Esophagus muscularis mucosa (tissue), 4 donors: ENCODE results near the gene C1orf52.

Experiments
- EP300 ChIP-seq: sonication (generic); formaldehyde crosslinking; IDR thresholded peaks from one replicate; pipeline ENCODE4 v1.6.1; 2017; ENCODE audit warnings: antibody characterized with exemption
- POLR2A ChIP-seq: fragments of 450-650 bp; IDR thresholded peaks from one replicate; pipeline ENCODE4 v1.6.1; 2017; ENCODE audit warnings: antibody characterized with exemption, moderate library complexity, mild to moderate bottlenecking, low read depth
- POLR2AphosphoS5 ChIP-seq, 2 donors: sonication (generic); formaldehyde crosslinking; IDR thresholded peaks; one replicate each; pipeline ENCODE4 v1.6.1; 2017; ENCODE audit warnings: antibody characterized with exemption in 2 of 2
- TF ChIP-seq, protein P1 (sequence below), 3 experiments: fragments of 200-600 bp in 2 of 3; fragments of 450-650 bp in 1 of 3; sonication (generic) in 2 of 3; IDR thresholded peaks; one replicate each; pipeline ENCODE4 v1.5.1; 2017 to 2019; ENCODE audit warnings: antibody characterized with exemption in 3 of 3, mild to moderate bottlenecking in 2 of 3, moderate library complexity in 1 of 3

DNA sequence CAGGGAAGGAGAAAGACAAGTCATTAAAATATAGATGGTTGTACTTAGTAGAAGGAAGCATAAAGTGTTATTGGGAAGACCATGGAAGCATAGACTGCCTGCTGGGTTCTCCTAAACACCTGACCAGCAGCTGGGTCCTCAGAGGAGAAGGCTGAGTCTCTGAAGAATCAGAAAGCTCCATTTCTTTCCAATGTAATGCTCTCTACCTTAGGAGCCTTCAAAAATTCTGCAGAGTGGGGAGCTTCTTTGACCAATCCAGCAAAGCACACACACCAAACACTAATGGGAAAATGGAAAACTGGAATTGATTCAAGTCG lies 38.0 kb upstream of the C1orf52 start:
- TF ChIP-seq POLR2A (no peak), POLR2AphosphoS5 (IDR thresholded peaks at IDR 0.05) (no peak), EP300 (no peak)
- TF ChIP-seq, protein P1, sequence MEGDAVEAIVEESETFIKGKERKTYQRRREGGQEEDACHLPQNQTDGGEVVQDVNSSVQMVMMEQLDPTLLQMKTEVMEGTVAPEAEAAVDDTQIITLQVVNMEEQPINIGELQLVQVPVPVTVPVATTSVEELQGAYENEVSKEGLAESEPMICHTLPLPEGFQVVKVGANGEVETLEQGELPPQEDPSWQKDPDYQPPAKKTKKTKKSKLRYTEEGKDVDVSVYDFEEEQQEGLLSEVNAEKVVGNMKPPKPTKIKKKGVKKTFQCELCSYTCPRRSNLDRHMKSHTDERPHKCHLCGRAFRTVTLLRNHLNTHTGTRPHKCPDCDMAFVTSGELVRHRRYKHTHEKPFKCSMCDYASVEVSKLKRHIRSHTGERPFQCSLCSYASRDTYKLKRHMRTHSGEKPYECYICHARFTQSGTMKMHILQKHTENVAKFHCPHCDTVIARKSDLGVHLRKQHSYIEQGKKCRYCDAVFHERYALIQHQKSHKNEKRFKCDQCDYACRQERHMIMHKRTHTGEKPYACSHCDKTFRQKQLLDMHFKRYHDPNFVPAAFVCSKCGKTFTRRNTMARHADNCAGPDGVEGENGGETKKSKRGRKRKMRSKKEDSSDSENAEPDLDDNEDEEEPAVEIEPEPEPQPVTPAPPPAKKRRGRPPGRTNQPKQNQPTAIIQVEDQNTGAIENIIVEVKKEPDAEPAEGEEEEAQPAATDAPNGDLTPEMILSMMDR (IDR thresholded peaks at IDR 0.05) = no peak
